Tibial nerve (tissue), 4 donors: ENCODE measurements around the gene ATG14. TPM values are rescaled to one million over a fixed set of nuclear protein-coding genes. Genes with fewer than 3 reads are reported as not detected.

Source experiments
- DNase-seq, 2 donors: peaks; one replicate each; pipeline ENCODE4 v3.0.0-alpha.2; 2019; ENCODE audit warnings: low spot score in 2 of 2
- H3K27ac ChIP-seq, 4 donors: fragments of 200-600 bp; sonication (generic) in 3 of 4; one replicate each; pipeline ENCODE4 v1.5.1; 2017 to 2019; ENCODE audit warnings: mild to moderate bottlenecking in 1 of 4
- H3K27me3 ChIP-seq, 2 donors: fragments of 200-600 bp; sonication (generic) in 1 of 2; one replicate each; pipeline versions ENCODE4 v1.5.1 to v1.6.0; 2017 to 2019
- H3K36me3 ChIP-seq, 3 donors: fragments of 200-600 bp; sonication (generic); one replicate each; pipeline ENCODE4 v1.5.1; 2018 to 2019
- H3K4me1 ChIP-seq, 4 donors: fragments of 200-600 bp; sonication (generic) in 3 of 4; one replicate each; pipeline ENCODE4 v1.5.1; 2017 to 2019
- H3K4me3 ChIP-seq, 4 donors: fragments of 200-600 bp; sonication (generic) in 3 of 4; one replicate each; pipeline ENCODE4 v1.5.1; 2017 to 2019; ENCODE audit warnings: mild to moderate bottlenecking in 1 of 4, moderate library complexity in 1 of 4
- H3K9me3 ChIP-seq, 4 donors: fragments of 200-600 bp; sonication (generic) in 3 of 4; one replicate each; pipeline ENCODE4 v1.5.1; 2017 to 2019
- CTCF ChIP-seq, 5 experiments: fragments of 200-600 bp in 3 of 5; fragments of 450-650 bp in 2 of 5; sonication (generic) in 3 of 5; IDR thresholded peaks; one replicate each; pipeline ENCODE4 v1.5.1; 2016 to 2019; ENCODE audit warnings: antibody characterized with exemption in 5 of 5, mild to moderate bottlenecking in 3 of 5, moderate library complexity in 2 of 5
- EP300 ChIP-seq, 2 donors: sonication (generic); formaldehyde crosslinking; IDR thresholded peaks; one replicate each; pipeline ENCODE4 v1.6.1; 2017; ENCODE audit warnings: antibody characterized with exemption in 2 of 2, mild to moderate bottlenecking in 1 of 2
- POLR2A ChIP-seq, 2 donors: fragments of 450-650 bp; IDR thresholded peaks; one replicate each; pipeline ENCODE4 v1.6.1; 2017; ENCODE audit warnings: antibody characterized with exemption in 2 of 2, mild to moderate bottlenecking in 2 of 2, moderate library complexity in 2 of 2
- WGBS, 2 donors: methylation state at CpG; one replicate each; pipeline ENCODE4 v1.1.5; 2018; 5-methylcytosine and 5-hydroxymethylcytosine counted together
- total RNA-seq, 4 donors: library from RNA; depleted of rRNA; stranded (reverse); fragments of >200 nt; gene quantifications; one replicate each; pipeline ENCODE4 v1.1.0, GENCODE V29; 2016

The ATG14 gene
- total RNA-seq, 4 donors from 2014 or later: 10.8 to 18.4 (median 14.7) TPM

DNA sequence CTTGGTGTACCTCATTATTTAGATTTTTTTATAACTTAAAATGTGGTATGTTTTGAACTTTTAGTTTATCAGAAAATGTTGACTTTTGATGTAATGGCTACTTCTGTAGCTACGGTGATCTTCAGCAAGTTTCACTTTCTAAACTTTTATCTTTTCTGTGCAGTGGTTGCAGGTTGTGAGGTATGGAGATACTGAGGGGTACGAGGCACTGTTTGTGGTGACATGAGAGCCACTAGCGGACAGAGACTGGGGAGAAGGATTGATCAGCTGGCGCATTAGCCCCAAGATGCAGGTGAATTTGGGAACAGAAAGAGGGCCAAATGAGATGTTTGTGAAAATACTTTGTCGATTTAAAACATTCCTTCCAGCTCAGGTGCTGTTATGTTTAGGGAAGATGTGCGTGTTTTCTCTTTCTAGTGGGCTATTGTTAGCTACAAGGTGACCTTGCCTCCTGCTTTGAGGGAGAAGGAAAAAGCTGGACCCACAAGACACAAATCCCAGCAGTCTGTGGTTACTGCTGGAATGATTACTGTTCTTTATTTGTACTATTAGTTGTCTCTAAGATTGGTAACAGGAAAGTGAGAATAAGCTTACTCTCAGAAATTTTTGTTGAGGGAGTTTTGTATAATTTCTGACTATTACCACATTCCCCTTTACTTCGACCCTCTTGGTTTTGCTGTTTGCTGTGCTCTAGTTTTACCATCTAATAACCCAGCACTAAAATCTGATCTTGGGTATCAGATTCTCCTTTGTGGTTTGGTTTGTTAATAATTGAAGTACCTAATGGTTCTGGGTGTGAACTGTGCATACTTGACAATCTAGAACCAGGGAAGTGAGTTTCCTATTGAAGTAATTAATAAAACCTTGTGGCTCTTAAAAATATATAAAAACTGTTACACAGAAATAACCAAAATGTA is 78.7 kb downstream of the ATG14 start:
- 71 to 75% methylated on average over 7 of the region's 7 CpGs for WGBS, 2 donors
- peak overlapping the region in 1 of 4 donors; percentile 8 for H3K4me3 ChIP-seq
- H3K4me1 ChIP-seq: peaks cover 0 to 54% (median 15%) of the 10 kb centered on the region in 4 donors
- H3K36me3 ChIP-seq: no peaks in the 10 kb centered on the region
- no peak for DNase-seq
- peak overlapping the region in 3 of 4 donors; percentile 7 to 65 (median 36) for H3K27ac ChIP-seq
- H3K9me3 ChIP-seq: no peaks in the 10 kb centered on the region
- H3K27me3 ChIP-seq: no peaks in the 10 kb centered on the region
- TF ChIP-seq EP300 (IDR thresholded peaks at IDR 0.05) (no peak), CTCF (IDR thresholded peaks at IDR 0.05) (no peak), POLR2A (IDR thresholded peaks at IDR 0.05) (no peak)

DNA sequence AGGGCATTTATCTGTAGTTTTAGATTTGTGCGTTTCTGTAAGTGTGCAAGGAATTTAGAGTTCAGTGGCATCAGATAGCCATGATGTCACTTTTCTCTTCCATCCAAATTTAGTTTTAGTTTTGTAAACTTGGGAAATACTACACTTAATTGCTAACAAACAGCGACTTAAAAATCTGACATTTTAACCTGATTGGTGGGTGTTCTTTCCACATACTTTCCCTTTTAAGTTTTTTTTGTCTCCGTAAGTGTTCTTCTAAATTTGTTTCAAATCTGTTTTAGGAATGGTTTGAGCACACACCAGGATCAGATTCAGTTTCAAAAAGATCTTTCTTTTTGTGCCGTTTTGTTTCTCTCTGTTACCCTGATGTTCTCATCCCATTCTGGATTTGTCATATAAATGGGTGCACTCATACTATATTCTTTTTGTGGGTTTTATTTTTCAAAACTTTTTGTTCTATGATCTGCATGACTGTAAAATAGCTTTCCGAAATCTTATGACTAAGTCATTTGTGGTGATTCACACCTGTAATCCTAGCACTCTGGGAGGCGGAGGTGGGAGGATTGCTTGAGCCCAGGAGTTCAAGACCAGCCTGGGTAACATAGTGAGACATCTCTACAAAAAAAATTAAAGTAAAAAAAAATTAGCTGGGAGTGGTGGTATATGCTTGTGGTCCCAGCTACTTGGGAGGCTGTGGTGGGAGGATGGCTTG is 81.5 kb downstream of the ATG14 start:
- peaks cover 0 to 53% (median 12%) of the 10 kb centered on the region in 4 donors for H3K4me1 ChIP-seq

GRCh38 chr14:55328317-55328716 is 83.3 kb downstream of the ATG14 start:
- no peak for DNase-seq
- WGBS, 2 donors: 63 to 86% methylated on average over 3 of the region's 3 CpGs
- no peak overlapping the region for H3K27ac ChIP-seq
- no peak overlapping the region for H3K4me3 ChIP-seq
- H3K36me3 ChIP-seq: no peaks in the 10 kb centered on the region
- H3K4me1 ChIP-seq: peaks cover 0 to 42% (median 4%) of the 10 kb centered on the region in 4 donors
- TF ChIP-seq EP300 (IDR thresholded peaks at IDR 0.05): no peak
- TF ChIP-seq POLR2A (IDR thresholded peaks at IDR 0.05): no peak
- no peak for TF ChIP-seq CTCF (IDR thresholded peaks at IDR 0.05)
- no peaks in the 10 kb centered on the region for H3K9me3 ChIP-seq
- no peaks in the 10 kb centered on the region for H3K27me3 ChIP-seq

More for the DNA sequence above, 81.5 kb downstream of the ATG14 start:
- WGBS, 2 donors: 48 to 49% methylated on average over 6 of the region's 6 CpGs
- no peaks in the 10 kb centered on the region for H3K36me3 ChIP-seq
- no peak for DNase-seq
- no peaks in the 10 kb centered on the region for H3K9me3 ChIP-seq
- H3K27ac ChIP-seq: peak overlapping the region in 2 of 4 donors; percentile 5 to 37
- no peaks in the 10 kb centered on the region for H3K27me3 ChIP-seq
- TF ChIP-seq EP300 (IDR thresholded peaks at IDR 0.05): no peak
- no peak for TF ChIP-seq POLR2A (IDR thresholded peaks at IDR 0.05)
- TF ChIP-seq CTCF (IDR thresholded peaks at IDR 0.05): no peak
- H3K4me3 ChIP-seq: no peak overlapping the region

DNA sequence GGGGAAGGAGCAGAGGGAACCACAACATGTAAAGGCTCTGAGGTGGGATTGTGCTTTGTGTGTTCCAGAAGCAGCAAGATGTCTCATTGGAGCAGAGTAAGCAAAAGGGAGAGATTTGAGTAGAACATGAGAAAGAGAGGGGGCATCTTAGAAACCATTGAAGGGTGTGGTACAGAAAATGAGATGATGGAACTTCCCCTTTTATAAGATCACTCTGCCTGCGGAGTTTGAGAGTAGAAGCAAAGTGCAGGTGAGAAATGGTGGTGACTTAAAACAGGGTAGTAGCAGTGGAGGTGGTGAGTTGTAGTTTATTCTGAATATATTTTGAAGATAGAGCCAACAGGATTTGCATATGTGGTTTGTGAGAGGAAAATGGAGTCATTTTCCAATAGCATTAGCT is 84.5 kb downstream of the ATG14 start:
- 75 to 77% methylated on average over 1 of the region's 1 CpG for WGBS, 2 donors
- Histone ChIP-seq H3K4me3 (no peak overlapping the region), H3K27ac (no peak overlapping the region), H3K27me3 (no peaks in the 10 kb centered on the region), H3K4me1 (peaks cover 0 to 37% (median under 1%) of the 10 kb centered on the region in 4 donors), H3K9me3 (no peaks in the 10 kb centered on the region), H3K36me3 (no peaks in the 10 kb centered on the region)
- no peak for DNase-seq
- TF ChIP-seq CTCF (IDR thresholded peaks at IDR 0.05): no peak
- no peak for TF ChIP-seq EP300 (IDR thresholded peaks at IDR 0.05)
- no peak for TF ChIP-seq POLR2A (IDR thresholded peaks at IDR 0.05)

GRCh38 chr14:55324812-55325211 is 86.8 kb downstream of the ATG14 start:
- DNase-seq: no peak
- Histone ChIP-seq H3K27ac (no peak overlapping the region), H3K9me3 (no peaks in the 10 kb centered on the region), H3K27me3 (no peaks in the 10 kb centered on the region), H3K36me3 (peaks cover 0 to 3% (median 0%) of the 10 kb centered on the region in 3 donors), H3K4me1 (peaks cover 0 to 22% (median 0%) of the 10 kb centered on the region in 4 donors), H3K4me3 (no peak overlapping the region)
- TF ChIP-seq CTCF (IDR thresholded peaks at IDR 0.05) (no peak), EP300 (IDR thresholded peaks at IDR 0.05) (no peak), POLR2A (IDR thresholded peaks at IDR 0.05) (no peak)
- 87 to 100% methylated on average over 2 of the region's 2 CpGs for WGBS, 2 donors
